Measurements from ENCODE around the gene CDC42EP3. TPM values are rescaled to one million over a fixed set of nuclear protein-coding genes. Genes with fewer than 3 reads are reported as not detected.

The CDC42EP3 gene
- total RNA-seq, 4 donors from 2014 or later: 8.1 to 24.7 (median 18.8) TPM

DNA sequence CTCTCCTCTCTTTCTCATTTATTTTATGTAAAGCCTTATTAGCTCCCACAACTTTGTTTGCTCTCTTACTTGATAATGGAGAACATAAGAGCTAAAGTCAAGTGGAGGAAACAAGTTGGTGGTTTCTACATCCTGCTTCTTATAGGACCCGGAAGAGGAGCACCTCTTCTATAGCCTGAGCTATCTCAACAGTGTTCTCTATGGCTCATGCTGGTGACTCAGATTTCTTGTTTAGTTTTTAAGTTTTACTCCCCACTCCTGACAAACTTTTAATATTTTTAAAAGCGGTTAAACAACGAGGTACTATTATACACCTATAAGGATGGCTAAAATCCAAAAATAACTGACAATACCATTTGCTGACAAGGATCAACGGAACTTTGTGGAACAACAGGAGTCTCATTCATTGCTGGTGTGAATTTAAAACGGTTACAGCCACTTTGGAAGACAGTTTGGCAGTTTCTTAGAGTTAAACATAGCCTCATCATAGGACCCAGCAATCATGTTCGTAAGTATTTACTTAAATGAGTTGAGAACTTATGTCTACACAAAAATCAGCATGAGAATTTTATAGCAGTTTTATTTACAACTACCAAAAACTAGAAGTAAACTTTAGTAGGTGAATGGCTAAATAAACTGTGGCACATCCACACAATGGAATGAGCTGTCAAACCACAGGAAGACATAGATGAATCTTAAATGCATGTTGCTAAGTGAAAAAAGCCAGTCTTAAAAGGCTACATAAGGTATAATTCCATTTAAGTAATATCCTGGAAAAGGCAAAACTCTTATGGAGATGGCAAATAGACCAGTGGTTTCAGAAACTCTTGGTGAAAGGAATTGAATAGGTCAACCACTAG is 12.7 kb upstream of the CDC42EP3 start:
- H3K4me1 ChIP-seq: no peaks in the 10 kb centered on the region
- no peaks in the 10 kb centered on the region for H3K9me3 ChIP-seq
- no peaks in the 10 kb centered on the region for H3K36me3 ChIP-seq
- H3K27ac ChIP-seq: no peak overlapping the region
- TF ChIP-seq, protein P1, sequence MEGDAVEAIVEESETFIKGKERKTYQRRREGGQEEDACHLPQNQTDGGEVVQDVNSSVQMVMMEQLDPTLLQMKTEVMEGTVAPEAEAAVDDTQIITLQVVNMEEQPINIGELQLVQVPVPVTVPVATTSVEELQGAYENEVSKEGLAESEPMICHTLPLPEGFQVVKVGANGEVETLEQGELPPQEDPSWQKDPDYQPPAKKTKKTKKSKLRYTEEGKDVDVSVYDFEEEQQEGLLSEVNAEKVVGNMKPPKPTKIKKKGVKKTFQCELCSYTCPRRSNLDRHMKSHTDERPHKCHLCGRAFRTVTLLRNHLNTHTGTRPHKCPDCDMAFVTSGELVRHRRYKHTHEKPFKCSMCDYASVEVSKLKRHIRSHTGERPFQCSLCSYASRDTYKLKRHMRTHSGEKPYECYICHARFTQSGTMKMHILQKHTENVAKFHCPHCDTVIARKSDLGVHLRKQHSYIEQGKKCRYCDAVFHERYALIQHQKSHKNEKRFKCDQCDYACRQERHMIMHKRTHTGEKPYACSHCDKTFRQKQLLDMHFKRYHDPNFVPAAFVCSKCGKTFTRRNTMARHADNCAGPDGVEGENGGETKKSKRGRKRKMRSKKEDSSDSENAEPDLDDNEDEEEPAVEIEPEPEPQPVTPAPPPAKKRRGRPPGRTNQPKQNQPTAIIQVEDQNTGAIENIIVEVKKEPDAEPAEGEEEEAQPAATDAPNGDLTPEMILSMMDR (IDR thresholded peaks at IDR 0.05): no peak
- no peak for TF ChIP-seq POLR2A (IDR thresholded peaks at IDR 0.05)
- intact Hi-C loops (cut with DNase I): no loop called here
- 79 to 83% methylated on average over 6 of the region's 6 CpGs for whole genome bisulfite sequencing, 2 donors
- DNase-seq: no peak
- no peaks in the 10 kb centered on the region for H3K27me3 ChIP-seq
- no peak overlapping the region for H3K4me3 ChIP-seq (replicated peaks in 1 of 3)

DNA sequence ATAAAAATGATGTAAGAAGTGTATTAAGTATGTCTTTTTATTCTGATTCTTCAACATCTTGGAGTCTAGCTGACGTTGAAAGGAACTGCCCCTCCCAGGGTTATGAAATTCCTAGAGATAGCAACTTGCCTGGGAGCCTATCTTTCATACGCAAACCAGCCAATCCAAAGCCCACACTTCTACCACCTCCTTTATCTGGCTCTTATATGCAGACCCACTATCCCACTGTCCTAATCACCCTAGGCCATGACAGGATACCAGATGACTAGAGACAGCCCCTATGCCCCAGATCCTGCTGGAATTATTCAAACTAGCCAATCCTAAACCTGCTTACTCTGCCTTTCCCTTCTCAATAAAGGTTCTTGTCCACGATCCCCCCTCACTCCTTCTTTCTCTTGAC is 11.8 kb upstream of the CDC42EP3 start:
- no peak for TF ChIP-seq POLR2A (IDR thresholded peaks at IDR 0.05)
- TF ChIP-seq, protein P1 (IDR thresholded peaks at IDR 0.05): no peak
- H3K4me3 ChIP-seq (replicated peaks in 1 of 3): no peak overlapping the region
- H3K27ac ChIP-seq: no peak overlapping the region
- H3K4me1 ChIP-seq: no peaks in the 10 kb centered on the region
- H3K27me3 ChIP-seq: no peaks in the 10 kb centered on the region
- 90 to 92% methylated on average over 3 of the region's 3 CpGs for WGBS, 2 donors
- no peak for DNase-seq
- no peaks in the 10 kb centered on the region for H3K9me3 ChIP-seq
- no peaks in the 10 kb centered on the region for H3K36me3 ChIP-seq
- intact Hi-C loops (cut with DNase I): no loop called here

DNA sequence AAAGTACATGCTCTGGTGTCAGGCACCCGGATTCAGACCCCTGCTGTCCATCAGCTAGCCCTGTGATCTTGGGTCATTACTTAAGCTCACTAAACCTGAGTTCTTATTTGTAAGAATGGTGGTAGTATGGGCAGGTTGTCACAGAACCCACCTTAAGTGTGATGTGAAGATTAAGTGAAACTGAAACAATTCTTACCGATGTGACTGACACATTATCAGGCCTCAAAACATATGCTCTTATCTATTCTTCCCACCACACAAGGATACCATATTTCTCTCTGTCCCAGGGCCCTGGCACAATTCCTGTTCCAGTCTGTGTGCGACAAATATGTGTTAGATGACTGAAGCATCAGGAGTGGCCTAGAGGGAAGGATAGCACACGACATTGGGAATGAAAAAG is 11.0 kb upstream of the CDC42EP3 start:
- Histone ChIP-seq H3K36me3 (no peaks in the 10 kb centered on the region), H3K4me1 (no peaks in the 10 kb centered on the region), H3K9me3 (no peaks in the 10 kb centered on the region), H3K27me3 (no peaks in the 10 kb centered on the region), H3K4me3 (replicated peaks in 1 of 3) (no peak overlapping the region), H3K27ac (no peak overlapping the region)
- intact Hi-C loops (cut with DNase I): no loop called here
- no peak for TF ChIP-seq POLR2A (IDR thresholded peaks at IDR 0.05)
- TF ChIP-seq, protein P1 (IDR thresholded peaks at IDR 0.05): no peak
- DNase-seq: no peak
- 77 to 78% methylated on average over 4 of the region's 4 CpGs for WGBS, 2 donors

- no peak overlapping the region for H3K27ac ChIP-seq
- TF ChIP-seq POLR2A (IDR thresholded peaks at IDR 0.05): no peak
- TF ChIP-seq, protein P1 (IDR thresholded peaks at IDR 0.05): no peak
- WGBS, 2 donors: 79 to 85% methylated on average over 1 of the region's 1 CpG
- no peaks in the 10 kb centered on the region for H3K27me3 ChIP-seq
- H3K4me3 ChIP-seq (replicated peaks in 1 of 3): no peak overlapping the region
- no peaks in the 10 kb centered on the region for H3K36me3 ChIP-seq
- no peaks in the 10 kb centered on the region for H3K9me3 ChIP-seq
- intact Hi-C loops (cut with DNase I): no loop called here
- DNase-seq: no peak
- no peaks in the 10 kb centered on the region for H3K4me1 ChIP-seq
Observed at GRCh38 chr2:37681587-37681986, 10.1 kb upstream of the CDC42EP3 start.

GRCh38 chr2:37679072-37679695 is 7.7 kb upstream of the CDC42EP3 start:
- TF ChIP-seq POLR2A (IDR thresholded peaks at IDR 0.05): no peak
- TF ChIP-seq, protein P1 (IDR thresholded peaks at IDR 0.05): no peak
- H3K9me3 ChIP-seq: no peaks in the 10 kb centered on the region
- WGBS, 2 donors: 97 to 98% methylated on average over 2 of the region's 2 CpGs
- H3K36me3 ChIP-seq: no peaks in the 10 kb centered on the region
- H3K4me3 ChIP-seq (replicated peaks in 1 of 3): no peak overlapping the region
- H3K27ac ChIP-seq: no peak overlapping the region
- no peaks in the 10 kb centered on the region for H3K4me1 ChIP-seq
- no peaks in the 10 kb centered on the region for H3K27me3 ChIP-seq
- DNase-seq: no peak
- intact Hi-C loops (cut with DNase I): loop anchor here (10.0 kb wide), 1 partner anchor 96 kb away; no protein-coding TSS in a partner anchor

Measured in thyroid gland (tissue), 4 donors.